Hepatocyte (in vitro differentiated cells): Measurements from ENCODE around the gene TRAPPC1. TPM values are rescaled to one million over a fixed set of nuclear protein-coding genes. Genes with fewer than 3 reads are reported as not detected.

ENCODE experiments used
- DNase-seq: peaks from one replicate; pipeline ENCODE4 v3.0.0-alpha.2; 2016; ENCODE audit warnings: low spot score
- H2AFZ ChIP-seq: fragments of 200-600 bp; sonication (generic); 2 replicates; pipeline ENCODE4 v1.6.0; 2016; ENCODE audit warnings: antibody characterized with exemption, mild to moderate bottlenecking
- H3K27ac ChIP-seq: fragments of 200-600 bp; sonication (generic); 2 replicates; pipeline ENCODE4 v1.5.1; 2016; ENCODE audit warnings: mild to moderate bottlenecking
- H3K27me3 ChIP-seq: fragments of 200-600 bp; sonication (generic); 2 replicates; pipeline ENCODE4 v1.6.1; 2016
- H3K36me3 ChIP-seq: fragments of 200-600 bp; sonication (generic); replicated peaks from 2 replicates; pipeline ENCODE4 v1.5.1; 2016; ENCODE audit warnings: low read depth; ENCODE audit not compliant: insufficient read depth
- H3K4me1 ChIP-seq: fragments of 200-600 bp; sonication (generic); 2 replicates; pipeline ENCODE4 v1.5.1; 2016; ENCODE audit warnings: mild to moderate bottlenecking, moderate library complexity; ENCODE audit not compliant: insufficient read depth
- H3K4me2 ChIP-seq: fragments of 200-600 bp; sonication (generic); 2 replicates; pipeline ENCODE4 v1.6.0; 2016
- H3K4me3 ChIP-seq: fragments of 200-600 bp; sonication (generic); 2 replicates; pipeline ENCODE4 v1.5.1; 2016; ENCODE audit warnings: mild to moderate bottlenecking
- H3K79me2 ChIP-seq: fragments of 200-600 bp; sonication (generic); 2 replicates; pipeline ENCODE4 v1.6.0; 2017; ENCODE audit warnings: mild to moderate bottlenecking
- H3K9me2 ChIP-seq: fragments of 200-600 bp; sonication (generic); replicated peaks from 2 replicates; pipeline ENCODE4 v1.6.0; 2017; ENCODE audit warnings: mild to moderate bottlenecking; ENCODE audit not compliant: insufficient read depth
- H3K9me3 ChIP-seq: fragments of 200-600 bp; sonication (generic); 2 replicates; pipeline ENCODE4 v1.5.1; 2016; ENCODE audit warnings: low read depth, mild to moderate bottlenecking
- H4K20me1 ChIP-seq: fragments of 200-600 bp; sonication (generic); 2 replicates; pipeline ENCODE4 v1.6.0; 2016; ENCODE audit warnings: mild to moderate bottlenecking; ENCODE audit not compliant: insufficient read depth, poor library complexity, severe bottlenecking
- CTCF ChIP-seq: fragments of 200-600 bp; sonication (generic); IDR thresholded peaks from 2 replicates; pipeline ENCODE4 v1.5.1; 2016; ENCODE audit warnings: antibody characterized with exemption, mild to moderate bottlenecking; ENCODE audit not compliant: poor library complexity
- EZH2 ChIP-seq: fragments of 200-600 bp; sonication (generic); IDR thresholded peaks from 2 replicates; pipeline ENCODE4 v1.6.1; 2016; ENCODE audit warnings: antibody characterized with exemption, mild to moderate bottlenecking, borderline replicate concordance
- EZH2phosphoT487 ChIP-seq: fragments of 200-600 bp; sonication (generic); IDR thresholded peaks from one replicate; pipeline ENCODE4 v1.6.1; 2018; ENCODE audit warnings: antibody characterized with exemption, mild to moderate bottlenecking, low read depth, moderate library complexity; ENCODE audit not compliant: unreplicated experiment, severe bottlenecking
- WGBS: methylation state at CpG from one replicate; pipeline ENCODE4 v1.1.6; 2016; ENCODE audit warnings: low lambda C conversion rate; ENCODE audit errors: missing lambda C conversion rate; 5-methylcytosine and 5-hydroxymethylcytosine counted together
- polyA plus RNA-seq: library from polyadenylated mRNA; unstranded; fragments of >200 nt; fragmentation: Nextera tagmentation; extraction: Ambion mirVana; gene quantifications from 2 replicates; pipeline ENCODE4 v1.2.1, GENCODE V29; 2016
- total RNA-seq: library from RNA; depleted of rRNA; stranded (reverse); fragments of >200 nt; gene quantifications from 2 replicates; pipeline ENCODE4 v1.2.3, GENCODE V29; 2014

TRAPPC1 gene
- total and polyA plus RNA-seq, 2 experiments from 2014 or later = 20.7 to 272 TPM

GRCh38 chr17:7883781-7884386 lies 47.9 kb downstream of the TRAPPC1 start:
- no peaks in the 10 kb centered on the region for H3K36me3 ChIP-seq
- no peak for TF ChIP-seq CTCF
- no peak for TF ChIP-seq EZH2
- TF ChIP-seq EZH2phosphoT487 = no peak
- peak overlapping the region; percentile 97 for H3K27ac ChIP-seq
- 10% methylated on average over 3 of the region's 3 CpGs for WGBS
- H3K4me2 ChIP-seq = peak overlapping the region; percentile 73
- H3K27me3 ChIP-seq = no peaks in the 10 kb centered on the region
- H4K20me1 ChIP-seq = no peaks in the 10 kb centered on the region
- H3K4me3 ChIP-seq = peak overlapping the region; percentile 8
- peaks cover 38% of the 10 kb centered on the region for H3K79me2 ChIP-seq
- H3K9me2 ChIP-seq = no peaks in the 10 kb centered on the region
- H3K4me1 ChIP-seq = peaks cover 44% of the 10 kb centered on the region
- no peaks in the 10 kb centered on the region for H3K9me3 ChIP-seq
- H2AFZ ChIP-seq = no peak overlapping the region
- DNase-seq = peak; percentile 52

- H3K4me3 ChIP-seq = peak overlapping the region; percentile 8
- no peak for TF ChIP-seq CTCF
- no peak for TF ChIP-seq EZH2
- 55% methylated on average over 3 of the region's 3 CpGs for WGBS
- peaks cover 34% of the 10 kb centered on the region for H3K4me1 ChIP-seq
- H3K36me3 ChIP-seq = no peaks in the 10 kb centered on the region
- H3K4me2 ChIP-seq = peak overlapping the region; percentile 73
- H3K9me3 ChIP-seq = no peaks in the 10 kb centered on the region
- H3K79me2 ChIP-seq = peaks cover 35% of the 10 kb centered on the region
- H2AFZ ChIP-seq = no peak overlapping the region
- H3K27me3 ChIP-seq = no peaks in the 10 kb centered on the region
- H3K9me2 ChIP-seq = no peaks in the 10 kb centered on the region
- peak overlapping the region; percentile 97 for H3K27ac ChIP-seq
- no peaks in the 10 kb centered on the region for H4K20me1 ChIP-seq
- DNase-seq = peak; percentile 28
Measured at GRCh38 chr17:7882629-7883028, 49.1 kb downstream of the TRAPPC1 start.

- H3K4me2 ChIP-seq = peak overlapping the region; percentile 73
- H3K79me2 ChIP-seq = peaks cover 35% of the 10 kb centered on the region
- H3K9me3 ChIP-seq = no peaks in the 10 kb centered on the region
- peak overlapping the region; percentile 97 for H3K27ac ChIP-seq
- H3K4me1 ChIP-seq = peaks cover 34% of the 10 kb centered on the region
- H3K27me3 ChIP-seq = no peaks in the 10 kb centered on the region
- DNase-seq = no peak
- no peak overlapping the region for H3K4me3 ChIP-seq
- H3K9me2 ChIP-seq = no peaks in the 10 kb centered on the region
- no peak overlapping the region for H2AFZ ChIP-seq
- H3K36me3 ChIP-seq = no peaks in the 10 kb centered on the region
- 71% methylated on average over 7 of the region's 7 CpGs for WGBS
- no peak for TF ChIP-seq EZH2phosphoT487
- TF ChIP-seq CTCF = no peak
- no peak for TF ChIP-seq EZH2
- H4K20me1 ChIP-seq = no peaks in the 10 kb centered on the region
Measured at GRCh38 chr17:7882068-7882467, 49.7 kb downstream of the TRAPPC1 start.
